Upper lobe of left lung (tissue), 6 donors: ENCODE results near the gene RBM33. TPM values are rescaled to one million over a fixed set of nuclear protein-coding genes. Genes with fewer than 3 reads are reported as not detected.

ENCODE experiments used
- ATAC-seq, 2 donors: fragments of 200-7000 bp; cut with Tn5 transposase; one replicate each; pipeline ENCODE4 v1.9.1; 2022; ENCODE audit warnings: mild to moderate bottlenecking in 2 of 2, moderate library complexity in 2 of 2; ENCODE audit not compliant: low FRiP score in 2 of 2
- DNase-seq, 2 donors: peaks; one replicate each; pipeline ENCODE4 v3.0.0-alpha.2; 2019 to 2020
- H3K27ac ChIP-seq, 4 donors: fragments of 200-600 bp; sonication (generic); one replicate each; pipeline ENCODE4 v1.5.1; 2016 to 2019
- H3K27me3 ChIP-seq, 4 donors: fragments of 200-600 bp; sonication (generic); one replicate each; pipeline ENCODE4 v1.5.1; 2017 to 2019
- H3K36me3 ChIP-seq, 4 donors: fragments of 200-600 bp; sonication (generic); one replicate each; pipeline ENCODE4 v1.5.1; 2016 to 2019
- H3K4me1 ChIP-seq, 4 donors: fragments of 200-600 bp; sonication (generic); one replicate each; pipeline ENCODE4 v1.5.1; 2018 to 2019
- H3K4me3 ChIP-seq, 4 donors: fragments of 200-600 bp; sonication (generic); one replicate each; pipeline ENCODE4 v1.5.1; 2017 to 2019; ENCODE audit warnings: mild to moderate bottlenecking in 2 of 4, moderate library complexity in 1 of 4
- H3K9me3 ChIP-seq, 4 donors: fragments of 200-600 bp; sonication (generic); one replicate each; pipeline ENCODE4 v1.5.1; 2018 to 2019
- CTCF ChIP-seq, 6 experiments: fragments of 450-650 bp in 4 of 6; fragments of 200-600 bp in 2 of 6; sonication (generic) in 2 of 6; IDR thresholded peaks; one replicate each; pipeline ENCODE4 v1.5.1; 2016 to 2019; ENCODE audit warnings: antibody characterized with exemption in 6 of 6
- EP300 ChIP-seq, 4 donors: sonication (generic); formaldehyde crosslinking; IDR thresholded peaks; one replicate each; pipeline ENCODE4 v1.5.1; 2017; ENCODE audit warnings: antibody characterized with exemption in 4 of 4, control low read depth in 2 of 4
- POLR2A ChIP-seq, 4 donors: fragments of 450-650 bp; IDR thresholded peaks; one replicate each; pipeline ENCODE4 v1.5.1; 2016 to 2017; ENCODE audit warnings: antibody characterized with exemption in 4 of 4, mild to moderate bottlenecking in 2 of 4
- POLR2AphosphoS5 ChIP-seq, 2 donors: sonication (generic); formaldehyde crosslinking; IDR thresholded peaks; one replicate each; pipeline ENCODE4 v1.5.1; 2017; ENCODE audit warnings: antibody characterized with exemption in 2 of 2
- WGBS, 2 donors: methylation state at CpG; one replicate each; pipeline ENCODE4 v1.1.5; 2017 to 2018; 5-methylcytosine and 5-hydroxymethylcytosine counted together
- total RNA-seq, 6 donors: library from RNA; depleted of rRNA in 4 of 6; stranded (reverse); fragments of >200 nt in 4 of 6; gene quantifications; one replicate each; pipeline versions ENCODE4 v1.1.0 to v1.2.1, GENCODE V29; 2016 to 2021
- donor health status: DM: no; HTN: no; CAD: no; lungs with moderate emphysema.
- donor health status: DM: no; HTN: yes; CAD: no; lungs with severe emphysema.

Gene RBM33
- total RNA-seq, 6 donors from 2014 or later, result 40.6 to 179 (median 76.4) TPM

DNA sequence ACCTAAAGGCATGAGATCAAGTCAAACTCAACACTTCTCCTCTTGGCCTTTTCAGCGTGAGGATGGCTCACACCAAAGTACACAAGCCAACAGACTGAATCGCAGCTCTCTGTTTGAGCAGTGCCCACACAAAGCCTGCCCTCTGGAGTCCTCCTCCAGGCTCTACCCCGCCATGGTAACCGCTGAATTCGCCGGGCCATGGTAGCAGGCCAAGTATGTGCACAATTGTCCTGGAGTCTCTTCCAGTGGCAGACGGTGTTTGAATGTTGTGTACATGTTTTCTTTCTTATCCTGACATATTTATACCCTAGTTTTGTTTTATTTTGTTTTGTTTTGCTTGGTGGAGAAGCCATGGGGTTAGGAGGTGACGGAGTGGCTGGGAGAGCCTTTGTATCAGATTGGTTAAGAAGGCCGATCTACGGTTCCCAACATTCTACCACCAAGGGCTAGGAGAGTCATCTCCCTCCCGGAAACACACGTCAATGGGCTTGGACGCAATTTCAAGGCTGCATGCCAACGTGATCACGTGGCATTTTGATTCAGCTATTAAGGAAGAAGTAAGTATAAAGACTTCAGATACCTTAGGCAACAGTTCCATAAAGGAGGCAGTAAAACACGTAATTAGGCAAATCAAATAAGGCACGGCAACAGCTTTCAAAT lies 179.9 kb downstream of the RBM33 start:
- no peaks in the 10 kb centered on the region for H3K36me3 ChIP-seq
- DNase-seq (peak in 1 of 2 donors; percentile 62), ATAC-seq (peak in 1 of 2 donors; percentile 47)
- no peaks in the 10 kb centered on the region for H3K9me3 ChIP-seq
- H3K27ac ChIP-seq, result no peak overlapping the region
- TF ChIP-seq POLR2AphosphoS5 (IDR thresholded peaks at IDR 0.05) (no peak), CTCF (IDR thresholded peaks at IDR 0.05) (no peak), EP300 (IDR thresholded peaks at IDR 0.05) (peak in 1 of 4 donors; percentile 65), POLR2A (IDR thresholded peaks at IDR 0.05) (no peak)
- H3K27me3 ChIP-seq, result no peaks in the 10 kb centered on the region
- 79 to 82% methylated on average over 17 of the region's 17 CpGs for WGBS, 2 donors
- no peak overlapping the region for H3K4me3 ChIP-seq
- H3K4me1 ChIP-seq, result no peaks in the 10 kb centered on the region

DNA sequence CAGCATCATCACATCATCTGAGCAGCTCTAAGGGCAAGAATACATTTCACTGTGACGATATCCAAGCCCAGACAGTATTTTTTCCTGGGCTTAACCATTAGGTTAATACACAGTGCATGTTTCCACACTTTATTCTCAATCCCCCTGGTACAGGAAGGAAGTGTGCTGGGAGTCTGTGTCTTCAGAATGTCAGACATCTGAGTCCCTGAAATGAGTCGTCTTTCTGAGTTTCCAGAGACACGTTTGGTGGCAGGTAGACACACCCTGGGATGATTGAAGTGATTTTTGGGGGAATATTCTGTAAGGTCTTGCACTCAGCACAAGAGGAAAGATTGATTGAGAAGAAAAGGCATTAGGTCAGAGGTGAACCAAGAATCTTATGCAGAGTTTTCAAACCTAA lies 180.9 kb downstream of the RBM33 start:
- TF ChIP-seq EP300 (IDR thresholded peaks at IDR 0.05) (no peak), CTCF (IDR thresholded peaks at IDR 0.05) (no peak), POLR2AphosphoS5 (IDR thresholded peaks at IDR 0.05) (no peak), POLR2A (IDR thresholded peaks at IDR 0.05) (no peak)
- 45 to 53% methylated on average over 3 of the region's 3 CpGs for WGBS, 2 donors

DNA sequence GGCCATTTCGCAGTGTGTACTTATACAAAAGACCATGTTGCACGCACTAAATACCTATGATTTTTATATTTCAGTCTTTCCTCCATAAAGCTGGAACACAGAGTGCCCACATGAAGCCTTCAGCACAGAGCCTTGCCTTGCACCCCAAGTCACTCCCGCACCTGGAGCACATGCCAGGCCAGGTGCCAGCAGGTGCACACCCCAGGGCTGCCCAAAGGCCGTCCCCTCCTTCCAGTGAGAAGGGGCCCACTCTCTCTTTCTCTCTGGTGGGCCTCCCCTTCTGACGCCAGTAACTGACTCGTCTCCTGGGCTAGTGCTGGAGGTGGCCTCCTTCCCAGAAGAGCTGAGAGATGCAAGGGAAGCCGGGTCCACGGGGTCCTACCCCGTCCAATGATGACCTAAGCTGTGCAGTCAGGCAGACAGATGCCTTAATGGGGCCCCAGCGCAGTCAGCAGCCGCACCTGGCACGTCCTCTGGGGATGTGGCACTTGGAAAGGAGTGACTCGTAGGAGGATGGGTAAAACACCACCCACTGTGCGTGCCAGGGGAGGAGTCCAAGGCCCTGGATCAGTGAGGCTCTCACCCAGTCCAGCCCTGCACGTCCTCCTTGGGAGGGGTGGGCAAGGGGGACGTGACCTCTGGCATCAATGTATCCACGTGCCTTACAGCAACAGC lies 185.5 kb downstream of the RBM33 start:
- Histone ChIP-seq H3K4me3 (no peak overlapping the region), H3K36me3 (no peaks in the 10 kb centered on the region), H3K27me3 (no peaks in the 10 kb centered on the region), H3K4me1 (peaks cover 0 to 3% (median 0%) of the 10 kb centered on the region in 4 donors), H3K27ac (no peak overlapping the region), H3K9me3 (no peaks in the 10 kb centered on the region)
- no peak for ATAC-seq
- 80 to 83% methylated on average over 11 to 17 of the region's 17 CpGs for WGBS, 2 donors
- peak in 1 of 2 donors; percentile 64 for DNase-seq
- no peak for TF ChIP-seq CTCF (IDR thresholded peaks at IDR 0.05)
- TF ChIP-seq EP300 (IDR thresholded peaks at IDR 0.05), result no peak
- no peak for TF ChIP-seq POLR2AphosphoS5 (IDR thresholded peaks at IDR 0.05)
- no peak for TF ChIP-seq POLR2A (IDR thresholded peaks at IDR 0.05)

More for the DNA sequence above, 180.9 kb downstream of the RBM33 start:
- no peaks in the 10 kb centered on the region for H3K4me1 ChIP-seq
- H3K4me3 ChIP-seq, result no peak overlapping the region
- no peak overlapping the region for H3K27ac ChIP-seq
- no peak for DNase-seq
- no peaks in the 10 kb centered on the region for H3K27me3 ChIP-seq
- H3K36me3 ChIP-seq, result no peaks in the 10 kb centered on the region
- no peaks in the 10 kb centered on the region for H3K9me3 ChIP-seq
- no peak for ATAC-seq

Other genes starting within 250 kb of the RBM33 start
- gene EN2, start 186.5 kb upstream of the RBM33 start, total RNA-seq, result not detected
- not detected for gene CNPY1, start 98.1 kb upstream of the RBM33 start, total RNA-seq
- 1 to 10 TPM; 6.1 to 9.6 (median 6.2) TPM for gene SHH, start 167.8 kb downstream of the RBM33 start, total RNA-seq